ENCODE measurements around the gene DLG2. TPM values are rescaled to one million over a fixed set of nuclear protein-coding genes. Genes with fewer than 3 reads are reported as not detected.
"Not testable (repeated sequence)": the region's sequence is repeated elsewhere in the genome, so short reads cannot be mapped to it uniquely, and the experiment has no call there.

DLG2 gene
- polyA plus RNA-seq, 1 donor = 8.1 TPM

DNA sequence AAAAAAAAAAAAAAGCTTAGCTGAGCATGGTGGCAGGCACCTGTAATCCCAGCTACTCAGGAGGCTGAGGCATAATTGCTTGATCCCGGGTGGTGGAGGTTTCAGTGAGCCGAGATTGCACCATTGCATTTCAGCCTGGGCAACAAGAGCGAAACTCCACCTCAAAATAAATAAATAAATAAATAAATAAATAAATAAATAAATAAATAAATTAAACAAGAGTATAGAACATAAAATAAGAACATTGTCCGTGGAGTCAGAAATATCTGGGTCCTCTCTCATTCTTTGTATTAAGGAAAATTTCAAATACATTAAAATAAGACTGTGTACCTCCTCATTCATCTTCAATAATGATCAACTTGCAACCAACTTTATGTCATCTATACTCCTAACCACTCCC is 843.0 kb downstream of the DLG2 start:
- DNase-seq; H3K4me3 ChIP-seq (ENCODE audit: low read length); H3K27ac ChIP-seq (ENCODE audit: low read length); H3K36me3 ChIP-seq (ENCODE audit: control insufficient read depth, insufficient read depth, low read length); H3K27me3 ChIP-seq (ENCODE audit: control insufficient read depth, insufficient read depth, low read length); H3K9me3 ChIP-seq (ENCODE audit: control insufficient read depth, low read depth, low read length); H3K4me1 ChIP-seq (ENCODE audit: control insufficient read depth, insufficient read depth, low read length): not testable (repeated sequence)
- WGBS (ENCODE audit: insufficient coverage, low lambda C conversion rate) = 100% methylated on average over 1 of the region's 4 CpGs

DNA sequence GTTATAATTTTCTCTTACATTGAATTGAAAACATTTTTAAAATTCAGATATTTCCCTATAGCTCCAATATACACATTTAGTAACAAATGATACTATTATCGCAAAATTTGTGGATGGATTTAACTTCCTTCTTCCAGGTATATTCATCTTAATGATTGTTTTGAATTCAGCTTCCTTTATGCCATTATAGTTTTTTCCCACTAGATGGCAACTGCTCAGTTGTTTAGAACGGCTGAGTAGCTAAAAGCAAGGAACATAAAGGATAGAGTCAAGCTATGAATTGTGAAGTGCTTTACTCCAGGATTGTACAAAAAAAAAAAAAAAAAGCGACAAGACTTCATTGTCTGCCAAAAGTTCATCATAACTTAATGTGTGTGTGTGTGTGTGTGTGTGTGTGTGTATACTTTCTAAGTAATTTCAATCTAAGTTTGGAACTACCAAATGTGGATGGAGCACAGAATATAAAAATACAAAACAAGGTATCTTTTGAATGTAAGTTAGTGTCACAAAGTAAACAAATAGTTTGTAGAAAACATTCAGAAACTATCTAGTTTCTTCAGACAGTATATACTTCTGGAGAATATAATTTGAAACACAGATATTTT is 846.4 kb downstream of the DLG2 start:
- Histone ChIP-seq H3K4me1 (ENCODE audit: control insufficient read depth, insufficient read depth, low read length) (no peaks in the 10 kb centered on the region), H3K27me3 (ENCODE audit: control insufficient read depth, insufficient read depth, low read length) (no peaks in the 10 kb centered on the region), H3K9me3 (ENCODE audit: control insufficient read depth, low read depth, low read length) (no peaks in the 10 kb centered on the region), H3K36me3 (ENCODE audit: control insufficient read depth, insufficient read depth, low read length) (no peaks in the 10 kb centered on the region), H3K4me3 (ENCODE audit: low read length) (no peak overlapping the region), H3K27ac (ENCODE audit: low read length) (no peak overlapping the region)
- no peak for DNase-seq
- 36% methylated on average over 2 of the region's 3 CpGs for WGBS (ENCODE audit: insufficient coverage, low lambda C conversion rate)

DNA sequence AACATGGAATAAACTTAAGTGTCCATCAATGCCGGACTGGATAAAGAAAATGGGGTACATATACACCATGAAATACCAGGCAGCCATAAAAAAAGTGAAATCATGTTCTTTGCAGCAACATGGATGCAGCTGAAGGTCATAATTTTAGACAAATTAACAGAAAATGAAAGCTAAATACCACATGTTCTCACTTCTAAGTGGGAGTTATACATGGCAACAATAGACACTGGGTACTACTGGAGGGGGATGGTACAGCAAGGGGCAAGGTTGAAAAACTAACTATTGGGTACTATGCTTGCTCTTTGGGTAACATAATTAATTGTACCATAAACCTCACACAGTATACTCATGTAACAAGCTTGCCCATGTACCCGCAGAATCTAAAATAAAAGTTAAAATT is 851.6 kb downstream of the DLG2 start:
- WGBS (ENCODE audit: insufficient coverage, low lambda C conversion rate) = 100% methylated on average over 1 of the region's 2 CpGs
- Histone ChIP-seq H3K9me3 (ENCODE audit: control insufficient read depth, low read depth, low read length) (no peaks in the 10 kb centered on the region), H3K36me3 (ENCODE audit: control insufficient read depth, insufficient read depth, low read length) (no peaks in the 10 kb centered on the region), H3K27ac (ENCODE audit: low read length) (no peak overlapping the region), H3K4me1 (ENCODE audit: control insufficient read depth, insufficient read depth, low read length) (no peaks in the 10 kb centered on the region), H3K4me3 (ENCODE audit: low read length) (no peak overlapping the region), H3K27me3 (ENCODE audit: control insufficient read depth, insufficient read depth, low read length) (no peaks in the 10 kb centered on the region)
- DNase-seq = no peak

DNA sequence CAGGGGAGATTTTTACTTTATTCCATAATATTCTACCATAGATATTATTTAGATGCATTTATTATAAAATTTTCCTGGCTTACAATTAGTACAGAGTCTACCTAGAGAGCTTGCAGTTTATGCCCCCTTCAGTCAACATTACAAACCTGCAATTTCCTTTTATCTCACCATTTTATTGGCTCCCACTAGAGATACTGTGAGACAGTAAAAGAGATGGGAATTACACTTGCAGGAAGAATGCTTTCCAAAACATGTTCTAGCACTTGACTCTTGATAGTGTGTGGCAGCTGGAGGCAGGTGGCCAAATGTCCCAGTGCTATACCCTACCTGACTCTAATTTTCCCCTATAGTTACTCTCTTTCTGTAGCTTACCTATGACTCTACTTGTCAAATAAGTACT is 863.2 kb downstream of the DLG2 start:
- H3K4me1 ChIP-seq (ENCODE audit: control insufficient read depth, insufficient read depth, low read length) = no peaks in the 10 kb centered on the region
- no peak overlapping the region for H3K4me3 ChIP-seq (ENCODE audit: low read length)
- no peaks in the 10 kb centered on the region for H3K36me3 ChIP-seq (ENCODE audit: control insufficient read depth, insufficient read depth, low read length)
- DNase-seq = no peak
- no peaks in the 10 kb centered on the region for H3K9me3 ChIP-seq (ENCODE audit: control insufficient read depth, low read depth, low read length)
- no peak overlapping the region for H3K27ac ChIP-seq (ENCODE audit: low read length)
- H3K27me3 ChIP-seq (ENCODE audit: control insufficient read depth, insufficient read depth, low read length) = no peaks in the 10 kb centered on the region

DNA sequence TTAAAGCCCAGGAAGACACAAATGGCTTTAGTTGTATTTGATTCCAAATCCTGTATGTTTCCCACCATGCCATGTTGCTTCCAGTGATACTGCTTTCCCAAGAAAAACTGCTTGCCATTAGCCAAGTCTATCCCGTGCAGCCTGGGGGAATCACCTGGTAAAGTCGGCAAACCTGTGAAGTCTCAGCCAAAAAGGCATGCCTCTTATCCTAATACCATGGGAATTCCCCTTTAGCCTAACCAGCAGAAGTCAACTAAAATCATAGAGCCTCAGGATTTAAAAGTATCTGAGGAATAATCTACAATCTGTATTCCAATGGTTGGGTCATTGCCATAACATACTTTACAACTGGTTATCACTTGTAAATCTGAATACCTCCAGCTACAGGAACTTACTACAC is 869.4 kb downstream of the DLG2 start:
- no peak for DNase-seq
- Histone ChIP-seq H3K27me3 (ENCODE audit: control insufficient read depth, insufficient read depth, low read length) (no peaks in the 10 kb centered on the region), H3K36me3 (ENCODE audit: control insufficient read depth, insufficient read depth, low read length) (no peaks in the 10 kb centered on the region), H3K9me3 (ENCODE audit: control insufficient read depth, low read depth, low read length) (no peaks in the 10 kb centered on the region), H3K27ac (ENCODE audit: low read length) (no peak overlapping the region), H3K4me1 (ENCODE audit: control insufficient read depth, insufficient read depth, low read length) (no peaks in the 10 kb centered on the region), H3K4me3 (ENCODE audit: low read length) (no peak overlapping the region)
- WGBS (ENCODE audit: insufficient coverage, low lambda C conversion rate) = no CpG with 5 or more reads among the region's 2 CpGs

DNA sequence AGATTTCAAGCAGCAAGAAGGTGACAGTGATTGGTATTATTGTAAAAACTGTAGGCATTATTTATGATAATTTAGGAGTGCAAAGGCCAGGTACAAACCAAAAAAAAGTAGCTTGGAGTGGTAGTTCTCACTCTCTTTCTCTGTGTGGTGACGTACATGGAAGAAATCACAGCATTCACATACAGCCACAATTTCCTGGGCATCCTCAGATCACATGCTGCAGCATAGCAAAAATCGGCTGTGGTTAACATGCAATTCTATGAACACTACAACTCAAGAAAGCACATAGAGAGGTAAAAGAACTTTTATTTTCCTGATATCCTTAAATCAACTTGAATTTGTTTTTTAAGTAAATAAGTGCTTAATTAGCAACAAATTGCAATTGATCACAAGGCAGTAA is 875.8 kb downstream of the DLG2 start:
- H3K27me3 ChIP-seq (ENCODE audit: control insufficient read depth, insufficient read depth, low read length) = no peaks in the 10 kb centered on the region
- no peak for DNase-seq
- H3K36me3 ChIP-seq (ENCODE audit: control insufficient read depth, insufficient read depth, low read length) = no peaks in the 10 kb centered on the region
- no peak overlapping the region for H3K4me3 ChIP-seq (ENCODE audit: low read length)
- no peaks in the 10 kb centered on the region for H3K9me3 ChIP-seq (ENCODE audit: control insufficient read depth, low read depth, low read length)
- H3K4me1 ChIP-seq (ENCODE audit: control insufficient read depth, insufficient read depth, low read length) = no peaks in the 10 kb centered on the region
- H3K27ac ChIP-seq (ENCODE audit: low read length) = no peak overlapping the region
- WGBS (ENCODE audit: insufficient coverage, low lambda C conversion rate) = 100% methylated on average over 2 of the region's 2 CpGs

DNA sequence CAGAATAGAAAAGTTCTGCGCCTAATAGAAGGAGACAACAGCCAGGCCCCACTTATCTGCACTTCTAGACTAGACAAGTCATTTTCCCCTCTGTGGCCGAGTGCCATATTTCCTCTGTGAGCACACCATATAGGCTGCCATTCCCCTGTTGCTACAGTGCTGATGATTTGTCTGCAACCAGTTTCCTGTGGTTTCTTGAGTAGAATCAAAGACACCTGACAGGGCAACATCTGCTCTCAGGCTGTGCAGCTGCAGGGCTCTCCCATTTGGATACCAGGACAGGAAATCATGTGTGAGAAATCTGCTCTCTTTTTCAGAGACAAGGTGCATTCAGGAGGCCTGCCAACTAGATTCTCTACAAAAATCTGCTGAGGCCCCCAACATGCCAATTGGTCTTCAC is 879.3 kb downstream of the DLG2 start:
- WGBS (ENCODE audit: insufficient coverage, low lambda C conversion rate) = no CpG with 5 or more reads among the region's 2 CpGs
- Histone ChIP-seq H3K4me3 (ENCODE audit: low read length) (no peak overlapping the region), H3K4me1 (ENCODE audit: control insufficient read depth, insufficient read depth, low read length) (no peaks in the 10 kb centered on the region), H3K9me3 (ENCODE audit: control insufficient read depth, low read depth, low read length) (no peaks in the 10 kb centered on the region), H3K36me3 (ENCODE audit: control insufficient read depth, insufficient read depth, low read length) (no peaks in the 10 kb centered on the region), H3K27ac (ENCODE audit: low read length) (no peak overlapping the region), H3K27me3 (ENCODE audit: control insufficient read depth, insufficient read depth, low read length) (no peaks in the 10 kb centered on the region)
- DNase-seq = no peak

DNA sequence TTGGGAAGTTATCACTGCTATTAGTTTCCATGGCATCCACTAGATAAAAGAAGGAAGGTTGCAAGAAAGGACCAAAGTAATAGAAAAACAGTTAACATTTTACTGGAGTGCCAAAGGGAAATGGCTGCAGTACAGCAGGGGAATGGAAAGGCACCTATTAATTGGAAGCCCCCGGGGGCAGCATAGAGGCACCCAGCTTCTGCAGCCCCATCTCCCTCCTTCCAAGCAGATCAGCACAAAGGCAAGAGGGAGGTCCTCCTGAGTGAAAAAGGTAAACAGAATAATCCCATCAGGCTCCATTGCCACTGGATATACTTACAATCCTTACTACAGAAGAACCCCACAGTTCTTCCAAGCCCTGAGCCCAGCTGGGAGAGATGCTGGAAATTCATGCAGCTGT is 887.1 kb downstream of the DLG2 start:
- no peak overlapping the region for H3K27ac ChIP-seq (ENCODE audit: low read length)
- no peaks in the 10 kb centered on the region for H3K36me3 ChIP-seq (ENCODE audit: control insufficient read depth, insufficient read depth, low read length)
- H3K27me3 ChIP-seq (ENCODE audit: control insufficient read depth, insufficient read depth, low read length) = no peaks in the 10 kb centered on the region
- WGBS (ENCODE audit: insufficient coverage, low lambda C conversion rate) = no CpG with 5 or more reads among the region's 1 CpG
- DNase-seq = no peak
- no peak overlapping the region for H3K4me3 ChIP-seq (ENCODE audit: low read length)
- H3K9me3 ChIP-seq (ENCODE audit: control insufficient read depth, low read depth, low read length) = peaks cover 4% of the 10 kb centered on the region
- H3K4me1 ChIP-seq (ENCODE audit: control insufficient read depth, insufficient read depth, low read length) = no peaks in the 10 kb centered on the region

DNA sequence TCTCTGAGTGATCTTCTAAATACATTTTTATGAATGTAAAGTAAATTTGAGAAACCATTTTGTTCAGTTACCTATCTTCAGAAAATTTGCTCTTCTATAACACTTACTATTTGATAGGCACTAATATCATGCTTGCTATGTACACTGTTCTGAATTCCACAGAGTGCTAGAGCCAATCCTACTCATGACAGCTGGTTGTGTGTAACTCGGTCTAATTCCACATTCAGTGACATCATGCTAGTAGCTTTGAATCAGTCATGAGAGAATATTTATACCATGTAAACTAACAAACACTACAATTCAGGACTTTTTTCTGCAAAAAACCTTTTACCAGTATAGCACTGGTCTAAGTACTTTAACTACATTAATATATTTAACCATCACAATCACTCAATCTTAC is 902.9 kb downstream of the DLG2 start:
- WGBS (ENCODE audit: insufficient coverage, low lambda C conversion rate) = no CpG with 5 or more reads among the region's 1 CpG
- H3K36me3 ChIP-seq (ENCODE audit: control insufficient read depth, insufficient read depth, low read length) = no peaks in the 10 kb centered on the region
- no peak overlapping the region for H3K4me3 ChIP-seq (ENCODE audit: low read length)
- no peaks in the 10 kb centered on the region for H3K9me3 ChIP-seq (ENCODE audit: control insufficient read depth, low read depth, low read length)
- no peak overlapping the region for H3K27ac ChIP-seq (ENCODE audit: low read length)
- peaks cover 22% of the 10 kb centered on the region for H3K27me3 ChIP-seq (ENCODE audit: control insufficient read depth, insufficient read depth, low read length)
- DNase-seq = no peak
- no peaks in the 10 kb centered on the region for H3K4me1 ChIP-seq (ENCODE audit: control insufficient read depth, insufficient read depth, low read length)

DNA sequence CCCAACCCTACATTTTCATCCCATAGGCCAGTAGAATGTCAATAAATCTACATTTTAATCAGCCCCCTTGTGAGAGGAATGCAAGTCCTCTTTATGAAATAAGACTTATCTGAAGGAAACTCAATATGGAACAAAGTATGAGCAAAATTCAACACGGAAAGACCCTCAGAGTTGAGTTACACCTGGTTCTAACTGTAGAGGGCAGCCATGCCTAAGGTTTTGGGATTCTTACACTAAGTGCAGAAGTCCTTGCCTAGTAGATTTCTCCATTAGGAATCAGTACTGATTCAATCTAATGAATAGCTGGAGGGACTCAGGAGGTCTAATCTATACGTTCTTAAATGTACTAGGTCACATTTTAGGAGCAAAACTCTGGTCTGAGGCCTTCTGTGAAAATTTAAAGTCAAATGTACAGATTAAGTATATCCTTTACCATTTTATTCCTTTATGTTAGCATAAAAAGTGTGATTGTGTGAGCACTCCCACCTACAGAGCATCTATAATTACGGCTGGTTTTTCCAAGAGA is 904.5 kb downstream of the DLG2 start:
- Histone ChIP-seq H3K4me3 (ENCODE audit: low read length) (no peak overlapping the region), H3K9me3 (ENCODE audit: control insufficient read depth, low read depth, low read length) (no peaks in the 10 kb centered on the region), H3K36me3 (ENCODE audit: control insufficient read depth, insufficient read depth, low read length) (no peaks in the 10 kb centered on the region), H3K4me1 (ENCODE audit: control insufficient read depth, insufficient read depth, low read length) (no peaks in the 10 kb centered on the region), H3K27me3 (ENCODE audit: control insufficient read depth, insufficient read depth, low read length) (peaks cover 22% of the 10 kb centered on the region), H3K27ac (ENCODE audit: low read length) (no peak overlapping the region)
- no peak for DNase-seq
- WGBS (ENCODE audit: insufficient coverage, low lambda C conversion rate) = no CpG with 5 or more reads among the region's 3 CpGs

DNA sequence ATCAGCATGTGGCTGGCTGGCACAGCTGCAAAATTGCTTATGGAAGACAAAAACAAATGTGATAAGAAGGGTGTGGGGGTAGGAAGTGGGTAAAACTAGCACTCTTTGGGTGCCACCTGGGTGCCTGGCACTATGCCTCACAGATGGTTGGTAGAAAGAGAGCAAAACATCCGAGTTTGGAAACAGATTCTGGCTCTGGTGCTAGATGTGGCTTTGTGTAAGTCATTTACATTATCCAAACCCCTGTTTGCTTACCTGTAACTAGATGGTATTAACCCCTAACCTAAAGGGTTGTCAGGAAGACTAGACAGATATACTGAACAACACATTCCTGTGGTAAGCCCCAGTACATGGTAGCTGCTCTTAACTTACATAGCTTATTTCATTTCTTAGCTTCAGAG is 905.6 kb downstream of the DLG2 start:
- no peak overlapping the region for H3K27ac ChIP-seq (ENCODE audit: low read length)
- no peak overlapping the region for H3K4me3 ChIP-seq (ENCODE audit: low read length)
- no peaks in the 10 kb centered on the region for H3K4me1 ChIP-seq (ENCODE audit: control insufficient read depth, insufficient read depth, low read length)
- no peak for DNase-seq
- peaks cover 22% of the 10 kb centered on the region for H3K27me3 ChIP-seq (ENCODE audit: control insufficient read depth, insufficient read depth, low read length)
- no CpG with 5 or more reads among the region's 1 CpG for WGBS (ENCODE audit: insufficient coverage, low lambda C conversion rate)
- H3K9me3 ChIP-seq (ENCODE audit: control insufficient read depth, low read depth, low read length) = no peaks in the 10 kb centered on the region
- no peaks in the 10 kb centered on the region for H3K36me3 ChIP-seq (ENCODE audit: control insufficient read depth, insufficient read depth, low read length)
